Ureter (tissue), 1 donor: ENCODE results near the gene ISOC2. TPM values are rescaled to one million over a fixed set of nuclear protein-coding genes. Genes with fewer than 3 reads are reported as not detected.

Source experiments
- DNase-seq: peaks from one replicate; pipeline ENCODE4 v3.0.0-alpha.2; 2020; ENCODE audit warnings: low spot score
- total RNA-seq: library from RNA; stranded (reverse); gene quantifications from one replicate; pipeline ENCODE4 v1.2.4, GENCODE V29; 2023
- donor health status: DM: yes; HTN: yes; CAD: no.

The ISOC2 gene
- total RNA-seq, 1 donor from 2014 or later: 48.4 TPM

DNA sequence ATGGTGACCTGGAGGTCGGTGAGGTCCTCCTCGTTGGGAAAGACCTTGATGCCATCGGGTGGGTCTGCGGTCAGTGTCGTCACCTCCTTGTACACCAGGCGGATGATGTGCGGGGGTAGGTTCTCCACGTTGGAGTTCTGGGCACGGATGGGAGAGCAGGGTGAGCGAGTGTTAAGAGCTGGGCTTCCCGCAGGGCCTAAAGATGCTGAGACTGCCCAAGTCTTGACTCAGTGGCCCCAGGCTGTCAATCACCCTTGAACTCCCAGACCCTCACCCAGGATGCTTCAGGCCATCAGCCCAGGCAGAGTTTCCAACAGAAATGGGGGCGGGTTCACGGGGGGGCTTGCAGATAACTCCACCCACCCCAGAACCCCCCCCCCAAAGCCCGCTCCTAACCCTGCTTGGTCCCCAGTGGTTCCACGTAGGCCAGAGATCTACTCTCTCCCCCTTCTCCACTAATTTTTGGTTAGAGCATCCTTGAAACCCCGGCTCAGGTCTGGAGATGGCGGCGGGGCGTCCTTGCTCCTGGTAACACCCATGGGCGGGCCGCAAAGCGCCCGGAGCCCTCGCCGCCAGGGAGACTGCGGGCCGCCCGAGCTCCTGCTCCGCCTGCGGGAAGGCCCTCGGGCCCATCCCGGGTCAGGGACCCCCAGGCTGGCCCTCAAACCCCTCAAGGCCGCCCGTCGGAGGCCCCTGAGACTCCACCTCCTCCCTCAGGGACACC, 54.5 kb downstream of the ISOC2 start:
- DNase-seq: no peak

DNA sequence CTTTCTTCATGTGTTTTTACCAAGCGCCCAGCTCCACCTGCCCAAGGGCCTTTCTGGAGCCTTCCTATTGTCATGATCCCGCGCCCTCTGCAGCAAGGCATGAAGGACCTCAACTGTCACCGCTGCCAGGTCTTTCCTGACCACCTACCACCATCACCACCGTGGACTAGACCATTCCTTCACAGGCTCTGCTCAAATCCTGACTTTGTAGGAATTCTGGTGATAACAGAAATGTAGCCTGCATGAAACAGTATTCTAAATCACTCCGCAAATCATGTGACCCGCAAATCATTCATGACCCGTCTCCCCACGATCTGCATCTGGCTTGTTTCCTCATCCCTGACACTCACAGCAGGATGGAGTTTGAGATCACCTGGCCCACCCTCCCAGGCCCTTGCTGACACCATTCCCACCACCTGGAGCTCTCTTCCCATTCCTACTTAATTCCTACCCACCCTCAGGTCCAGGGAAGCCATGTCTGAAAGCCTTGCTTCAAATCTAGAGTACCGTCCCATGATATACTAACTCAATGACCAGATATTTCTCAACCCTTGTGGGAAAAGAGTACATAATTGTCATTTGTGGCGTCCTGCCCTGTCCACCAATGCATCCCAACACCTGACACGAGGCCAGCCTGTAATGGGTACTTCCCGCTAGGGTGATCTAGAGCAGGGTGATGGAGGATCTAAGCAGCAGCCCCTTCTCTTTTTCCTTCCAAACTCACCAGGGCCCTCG, 55.2 kb downstream of the ISOC2 start:
- no peak for DNase-seq

DNA sequence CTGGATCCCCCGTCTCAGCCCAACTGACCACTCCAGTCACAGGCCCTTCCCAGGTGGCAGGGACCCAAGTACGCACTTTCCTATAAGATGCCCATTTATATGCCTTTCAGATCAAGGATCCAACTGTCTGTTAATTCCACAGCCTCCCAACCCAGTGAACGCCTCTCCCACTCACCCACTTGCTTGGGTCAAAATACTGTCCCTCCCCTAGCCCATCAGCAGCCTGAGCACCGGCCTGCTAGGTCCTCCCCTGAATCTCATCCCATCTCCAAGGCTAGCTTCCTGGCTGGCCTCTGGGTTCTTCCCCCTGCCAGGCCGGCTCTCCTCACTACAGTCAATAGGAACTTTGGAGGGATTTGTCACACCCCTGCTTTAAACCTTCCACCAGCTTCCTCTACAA, 55.8 kb downstream of the ISOC2 start:
- DNase-seq: no peak

Other genes starting within 250 kb of the ISOC2 start
- gene TMEM86B, start 232.9 kb downstream of the ISOC2 start, total RNA-seq: 6.4 TPM
- 65.1 TPM for gene PPP6R1, start 202.6 kb downstream of the ISOC2 start, total RNA-seq
- 31.2 TPM for gene HSPBP1, start 181.5 kb downstream of the ISOC2 start, total RNA-seq
- gene BRSK1, start 177.6 kb downstream of the ISOC2 start, total RNA-seq: 10.6 TPM
- gene TMEM150B, start 136.3 kb downstream of the ISOC2 start, total RNA-seq: 1.9 TPM
- gene KMT5C, start 121.8 kb downstream of the ISOC2 start, total RNA-seq: 12.0 TPM
- gene COX6B2, start 106.9 kb downstream of the ISOC2 start, total RNA-seq: 3.7 TPM
- gene GARIN5B, start 98.4 kb downstream of the ISOC2 start, total RNA-seq: not detected
- gene IL11, start 91.2 kb downstream of the ISOC2 start, total RNA-seq: not detected
- not detected for gene TMEM190, start 84.8 kb downstream of the ISOC2 start, total RNA-seq
- gene TMEM238, start 77.3 kb downstream of the ISOC2 start, total RNA-seq: 20.8 TPM
- 2,509 TPM for gene RPL28, start 75.7 kb downstream of the ISOC2 start, total RNA-seq
- gene UBE2S, start 53.9 kb downstream of the ISOC2 start, total RNA-seq: 31.9 TPM
- gene SHISA7, start 18.3 kb downstream of the ISOC2 start, total RNA-seq: not detected
- gene C19orf85, start 3.1 kb upstream of the ISOC2 start, total RNA-seq: not detected
- gene ZNF628, start 15.0 kb upstream of the ISOC2 start, total RNA-seq: 7.4 TPM
- gene NAT14, start 23.5 kb upstream of the ISOC2 start, total RNA-seq: 14.2 TPM
- 15.2 TPM for gene SSC5D, start 26.8 kb upstream of the ISOC2 start, total RNA-seq
- gene SBK2, start 75.5 kb upstream of the ISOC2 start, total RNA-seq: not detected
- 0.39 TPM for gene SBK3, start 83.9 kb upstream of the ISOC2 start, total RNA-seq
- gene ZNF579, start 119.2 kb upstream of the ISOC2 start, total RNA-seq: 14.0 TPM
- 18.4 TPM for gene FIZ1, start 137.9 kb upstream of the ISOC2 start, total RNA-seq
- 13.0 TPM for gene ZNF524, start 138.6 kb upstream of the ISOC2 start, total RNA-seq
- 13.6 TPM for gene ZNF865, start 144.0 kb upstream of the ISOC2 start, total RNA-seq
- gene ZNF784, start 162.9 kb upstream of the ISOC2 start, total RNA-seq: 9.5 TPM
- 56.5 TPM for gene ZNF580, start 179.4 kb upstream of the ISOC2 start, total RNA-seq
- gene ZNF581, start 182.0 kb upstream of the ISOC2 start, total RNA-seq: 22.7 TPM
- gene CCDC106, start 186.6 kb upstream of the ISOC2 start, total RNA-seq: 12.3 TPM
- 195 TPM for gene U2AF2, start 193.4 kb upstream of the ISOC2 start, total RNA-seq
- 78.5 TPM for gene EPN1, start 213.6 kb upstream of the ISOC2 start, total RNA-seq